AG04449 (cell line): ENCODE data around the gene ISYNA1.

Experiments used
- CTCF ChIA-PET: fragments of 350-600 bp; formaldehyde crosslinking; extraction: SDS; loops from one replicate; lab custom pipeline; 2021; ENCODE audit warnings: antibody characterized with exemption; lab: Yijun Ruan, JAX
- POLR2A ChIA-PET: fragments of 400-600, 350-600 bp; formaldehyde crosslinking; extraction: SDS; loops from one replicate; lab custom pipeline; 2020; ENCODE audit warnings: antibody characterized with exemption, inconsistent platforms; lab: Yijun Ruan, JAX
- DNase-seq: peaks from one replicate; pipeline ENCODE4 v3.0.0-alpha.2; 2010; ENCODE audit warnings: low read depth, low spot score
- H3K4me3 ChIP-seq: 2 replicates; pipeline ENCODE4 v1.5.1; 2011; ENCODE audit warnings: low read depth, mild to moderate bottlenecking, control low read depth, low read length
- CTCF ChIP-seq: IDR thresholded peaks from one replicate; pipeline ENCODE4 v1.5.1; 2011; ENCODE audit warnings: mild to moderate bottlenecking, moderate library complexity, low read length, control low read depth, inconsistent platforms; ENCODE audit not compliant: insufficient read depth; ENCODE audit errors: missing control alignments

ISYNA1 gene

GRCh38 chr19:18456974-18457373 is 19.0 kb upstream of the ISYNA1 start:
- no peak for DNase-seq
- TF ChIP-seq CTCF = no peak
- ChIA-PET CTCF (interaction anchor here (0.9 to 7.0 kb wide), 4 partner anchors 8 to 390 kb away, joined by 3 to 131 read pairs (median 4); no protein-coding TSS in a partner anchor), POLR2A (interaction anchor here (0.8 kb wide), 1 partner anchor 64 kb away, joined by 3 read pairs; no protein-coding TSS in a partner anchor)
- H3K4me3 ChIP-seq = no peak overlapping the region

GRCh38 chr19:18456279-18456678 is 18.3 kb upstream of the ISYNA1 start:
- no peak for DNase-seq
- POLR2A ChIA-PET = interaction anchor here (0.8 kb wide), 1 partner anchor 65 kb away, joined by 3 read pairs; no protein-coding TSS in a partner anchor

GRCh38 chr19:18453269-18454024 is 15.5 kb upstream of the ISYNA1 start:
- H3K4me3 ChIP-seq = no peak overlapping the region
- ChIA-PET POLR2A (no interaction called here), CTCF (interaction anchor here (0.5 to 10.2 kb wide), 15 partner anchors 6 to 462 kb away, joined by 3 to 131 read pairs (median 4); partner anchors contain the start of genes REX1BD, UBA52 and UPF1)
- DNase-seq = no peak
- no peak for TF ChIP-seq CTCF

More at GRCh38 chr19:18456279-18456678, 18.3 kb upstream of the ISYNA1 start:
- H3K4me3 ChIP-seq = no peak overlapping the region
- no peak for TF ChIP-seq CTCF
- CTCF ChIA-PET = interaction anchor here (0.9 to 7.0 kb wide), 3 partner anchors 7 to 391 kb away, joined by 3 to 131 read pairs (median 4); no protein-coding TSS in a partner anchor

- ChIA-PET CTCF (interaction anchor here (0.8 to 10.2 kb wide), 14 partner anchors 8 to 535 kb away, joined by 3 to 131 read pairs (median 7); partner anchors contain the start of genes REX1BD, SSBP4 and UBA52), POLR2A (interaction anchor here (1.0 kb wide), 1 partner anchor 260 kb away, joined by 3 read pairs; no protein-coding TSS in a partner anchor)
- no peak for DNase-seq
- H3K4me3 ChIP-seq = no peak overlapping the region
- no peak for TF ChIP-seq CTCF
Measured at GRCh38 chr19:18452386-18452785, 14.5 kb upstream of the ISYNA1 start.

DNA sequence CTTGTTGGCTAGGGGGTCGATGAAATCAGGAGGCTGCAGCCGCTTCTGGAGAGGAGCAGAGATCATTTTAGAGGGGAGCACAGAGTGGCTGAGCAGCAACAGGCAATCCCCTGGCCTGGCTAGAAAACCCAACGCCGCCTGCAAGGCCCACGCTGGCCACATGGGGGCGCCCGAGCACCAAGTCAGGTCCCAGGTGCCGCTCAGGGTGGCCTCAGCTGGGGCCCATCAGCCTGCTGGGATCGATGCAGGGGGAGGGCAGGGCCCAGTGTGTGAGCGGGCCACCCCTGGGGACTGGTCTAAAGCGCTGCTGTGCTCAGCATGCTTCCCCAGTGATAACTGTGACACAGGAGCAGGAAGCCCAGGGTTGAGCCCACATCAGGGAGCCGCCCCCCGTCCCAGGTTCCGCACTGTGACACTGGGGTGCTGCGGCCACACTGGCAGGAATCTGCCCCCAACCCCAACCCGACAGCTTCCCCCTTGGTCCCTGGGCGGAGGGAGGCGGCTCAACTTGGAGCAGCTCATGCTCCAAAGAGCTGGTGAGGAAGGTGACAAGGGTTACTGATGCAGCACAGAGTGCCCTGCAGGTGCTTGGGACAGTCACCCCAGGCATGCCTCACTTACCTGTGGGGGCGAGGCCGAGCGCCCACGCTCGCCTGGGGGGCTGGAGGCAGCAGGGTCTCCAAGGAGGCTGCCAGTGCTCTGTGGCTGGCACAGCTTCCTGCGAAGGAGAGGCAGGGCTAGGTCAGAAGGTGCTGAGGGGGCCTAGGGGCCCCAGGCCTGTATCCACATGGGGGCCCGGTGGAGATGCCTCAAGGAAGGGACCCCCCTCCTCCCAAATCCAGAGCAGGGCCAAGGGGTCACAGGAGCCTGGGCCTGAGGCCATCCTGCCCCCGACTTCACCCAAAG is 13.3 kb upstream of the ISYNA1 start:
- POLR2A ChIA-PET = interaction anchor here (1.0 to 1.8 kb wide), 2 partner anchors 138 to 259 kb away, joined by 3 to 6 read pairs; partner anchors contain the start of gene REX1BD
- peak; percentile 99 for TF ChIP-seq CTCF
- CTCF ChIA-PET = interaction anchor here (0.6 to 10.2 kb wide), 38 partner anchors 8 to 536 kb away, joined by 3 to 131 read pairs (median 4); partner anchors contain the start of genes REX1BD, SSBP4 and UBA52
- H3K4me3 ChIP-seq = no peak overlapping the region
- no peak for DNase-seq
